GM06990 (cell line): ENCODE results near the gene OR52W1.

Source experiments
- DNase-seq: peaks from one replicate; pipeline ENCODE4 v3.0.0-alpha.2; 2011; ENCODE audit not compliant: insufficient read length; ENCODE audit errors: extremely low read depth
- H3K27me3 ChIP-seq: replicated peaks from 2 replicates; pipeline ENCODE4 v1.6.0; 2011; ENCODE audit warnings: low read length; ENCODE audit not compliant: control insufficient read depth, insufficient read depth
- H3K36me3 ChIP-seq: 2 replicates; pipeline ENCODE4 v1.5.1; 2011; ENCODE audit warnings: low read length; ENCODE audit not compliant: control insufficient read depth, insufficient read depth
- H3K4me3 ChIP-seq: replicated peaks from 2 replicates; pipeline ENCODE4 v1.5.1; 2011; ENCODE audit warnings: low read depth, mild to moderate bottlenecking, control low read depth, low read length
- CTCF ChIP-seq: IDR thresholded peaks from 2 replicates; pipeline ENCODE4 v1.5.1; 2011; ENCODE audit warnings: low read length, control low read depth, mild to moderate bottlenecking, inconsistent platforms; ENCODE audit not compliant: insufficient read depth, poor library complexity, severe bottlenecking

OR52W1 gene

GRCh38 chr11:6175440-6175839 is 23.6 kb upstream of the OR52W1 start:
- Histone ChIP-seq H3K36me3 (no peaks in the 10 kb centered on the region), H3K4me3 (no peak overlapping the region), H3K27me3 (no peaks in the 10 kb centered on the region)
- TF ChIP-seq CTCF, result no peak
- DNase-seq, result no peak

GRCh38 chr11:6191742-6192141 is 7.3 kb upstream of the OR52W1 start:
- Histone ChIP-seq H3K4me3 (no peak overlapping the region), H3K27me3 (no peaks in the 10 kb centered on the region), H3K36me3 (no peaks in the 10 kb centered on the region)
- no peak for DNase-seq
- TF ChIP-seq CTCF, result no peak

GRCh38 chr11:6194065-6194581 is 4.9 kb upstream of the OR52W1 start:
- TF ChIP-seq CTCF, result no peak
- Histone ChIP-seq H3K36me3 (no peaks in the 10 kb centered on the region), H3K4me3 (no peak overlapping the region), H3K27me3 (no peaks in the 10 kb centered on the region)
- DNase-seq, result no peak

GRCh38 chr11:6196396-6196795 is 2.6 kb upstream of the OR52W1 start:
- H3K27me3 ChIP-seq, result no peaks in the 10 kb centered on the region
- no peak for TF ChIP-seq CTCF
- H3K36me3 ChIP-seq, result no peaks in the 10 kb centered on the region
- no peak overlapping the region for H3K4me3 ChIP-seq
- no peak for DNase-seq

- no peaks in the 10 kb centered on the region for H3K27me3 ChIP-seq
- no peak overlapping the region for H3K4me3 ChIP-seq
- no peaks in the 10 kb centered on the region for H3K36me3 ChIP-seq
- TF ChIP-seq CTCF, result no peak
- DNase-seq, result no peak
Observed at GRCh38 chr11:6197466-6198200, 1.4 kb upstream of the OR52W1 start.

GRCh38 chr11:6200975-6201374 is 2.0 kb downstream of the OR52W1 start:
- Histone ChIP-seq H3K4me3 (no peak overlapping the region), H3K36me3 (0 out of 2 replicates have a peak, but pooled peaks cover 2% of the 10 kb centered on the region), H3K27me3 (no peaks in the 10 kb centered on the region)
- TF ChIP-seq CTCF, result no peak
- DNase-seq, result no peak
